Endothelial cell of umbilical vein (primary cell): ENCODE results near the gene CHSY3.

ENCODE experiments used
- CTCF ChIP-seq, 2 donors: IDR thresholded peaks; 1 replicate in 1 of 2; 2 replicates in 1 of 2; pipeline ENCODE4 v1.5.1; 2011; ENCODE audit warnings: low read length in 2 of 2, mild to moderate bottlenecking in 2 of 2, moderate library complexity in 2 of 2, control low read depth in 1 of 2, inconsistent platforms in 1 of 2, low read depth in 1 of 2; ENCODE audit not compliant: insufficient read depth in 1 of 2; ENCODE audit errors: extremely low read depth in 1 of 2
- POLR2A ChIP-seq: IDR thresholded peaks from 2 replicates; pipeline ENCODE4 v1.6.1; 2012; ENCODE audit warnings: low read depth, mild to moderate bottlenecking, control low read depth, low read length

GRCh38 chr5:130063603-130064002, 159.3 kb downstream of the CHSY3 start:
- no peak for TF ChIP-seq POLR2A
- TF ChIP-seq CTCF (IDR thresholded peaks at IDR 0.05; ENCODE audit: extremely low read depth in 1 of 2, insufficient read depth in 1 of 2, low read depth in 1 of 2, low read length in 2 of 2), result no peak
